Upper lobe of right lung (tissue), 1 donor: ENCODE measurements around the gene TMEM232. TPM values are rescaled to one million over a fixed set of nuclear protein-coding genes. Genes with fewer than 3 reads are reported as not detected.

ENCODE experiments used
- ATAC-seq: fragments of 200-7000 bp; cut with Tn5 transposase; one replicate; pipeline ENCODE4 v1.9.1; 2020; ENCODE audit warnings: mild to moderate bottlenecking, moderate library complexity
- DNase-seq: peaks from one replicate; pipeline ENCODE4 v3.0.0-alpha.2; 2020
- H3K27ac ChIP-seq: fragments of 200-600 bp; one replicate; pipeline ENCODE4 v1.8.0; 2022
- H3K27me3 ChIP-seq: fragments of 200-600 bp; one replicate; pipeline ENCODE4 v1.8.0; 2022; ENCODE audit warnings: mild to moderate bottlenecking
- H3K36me3 ChIP-seq: fragments of 200-600 bp; one replicate; pipeline ENCODE4 v1.8.0; 2022
- H3K4me1 ChIP-seq: fragments of 200-600 bp; one replicate; pipeline ENCODE4 v1.8.0; 2022
- H3K4me3 ChIP-seq: fragments of 200-600 bp; one replicate; pipeline ENCODE4 v1.8.0; 2022; ENCODE audit warnings: mild to moderate bottlenecking
- H3K9me3 ChIP-seq: fragments of 200-600 bp; one replicate; pipeline ENCODE4 v1.8.0; 2022
- CTCF ChIP-seq: fragments of 200-600 bp; IDR thresholded peaks from one replicate; pipeline ENCODE4 v1.8.0; 2022; ENCODE audit warnings: antibody characterized with exemption
- intact Hi-C: fragments of 100-400 bp; cut with DNase I; formaldehyde crosslinking; loops from one replicate; pipeline ENCODE4 v1.11.0; 2022
- total RNA-seq: library from RNA; stranded (reverse); fragmentation: NEBNext Ultra II Directional; extraction: Animal tissue kit (Norgen Biotek cat#: 25700); gene quantifications from one replicate; pipeline ENCODE4 v1.2.1, GENCODE V29; 2021
- donor health status: DM: no; HTN: yes; CAD: no; lungs with severe emphysema.

The TMEM232 gene
- total RNA-seq, 1 donor from 2014 or later, result 3.6 TPM

GRCh38 chr5:110757118-110757729 lies 30.8 kb upstream of the TMEM232 start:
- Histone ChIP-seq H3K27me3 (no peaks in the 10 kb centered on the region), H3K27ac (no peak overlapping the region), H3K4me3 (no peak overlapping the region), H3K9me3 (no peaks in the 10 kb centered on the region), H3K4me1 (no peaks in the 10 kb centered on the region), H3K36me3 (peaks cover 68% of the 10 kb centered on the region)
- ATAC-seq, result peak; percentile 80
- intact Hi-C loops, result no loop called here
- DNase-seq, result no peak
- TF ChIP-seq CTCF, result peak; percentile 73

DNA sequence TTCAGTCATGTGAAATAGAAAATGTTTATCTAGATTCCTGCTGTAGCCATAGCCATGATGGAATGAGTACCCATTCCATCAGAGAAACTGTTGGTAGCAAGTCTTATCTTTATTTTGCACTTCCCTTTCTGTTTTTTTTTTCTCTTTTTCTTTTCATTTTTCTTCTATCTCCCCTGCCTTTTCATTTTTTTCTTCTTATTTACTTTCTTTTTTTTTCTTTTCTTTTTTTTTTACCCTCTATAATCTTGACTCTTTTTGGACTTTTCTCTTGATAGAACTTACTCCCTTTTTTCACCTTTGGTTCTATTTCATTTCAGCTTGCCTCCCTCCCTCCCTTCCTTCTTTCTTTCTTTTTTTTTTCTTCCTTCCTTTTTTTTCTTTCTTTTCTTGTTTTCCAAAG lies 27.7 kb upstream of the TMEM232 start:
- H3K9me3 ChIP-seq, result no peaks in the 10 kb centered on the region
- DNase-seq (no peak), ATAC-seq (no peak)
- no peaks in the 10 kb centered on the region for H3K4me1 ChIP-seq
- no peak for TF ChIP-seq CTCF
- no peaks in the 10 kb centered on the region for H3K27me3 ChIP-seq
- no peak overlapping the region for H3K4me3 ChIP-seq
- H3K27ac ChIP-seq, result no peak overlapping the region
- H3K36me3 ChIP-seq, result peaks cover 66% of the 10 kb centered on the region
- intact Hi-C loops, result no loop called here

DNA sequence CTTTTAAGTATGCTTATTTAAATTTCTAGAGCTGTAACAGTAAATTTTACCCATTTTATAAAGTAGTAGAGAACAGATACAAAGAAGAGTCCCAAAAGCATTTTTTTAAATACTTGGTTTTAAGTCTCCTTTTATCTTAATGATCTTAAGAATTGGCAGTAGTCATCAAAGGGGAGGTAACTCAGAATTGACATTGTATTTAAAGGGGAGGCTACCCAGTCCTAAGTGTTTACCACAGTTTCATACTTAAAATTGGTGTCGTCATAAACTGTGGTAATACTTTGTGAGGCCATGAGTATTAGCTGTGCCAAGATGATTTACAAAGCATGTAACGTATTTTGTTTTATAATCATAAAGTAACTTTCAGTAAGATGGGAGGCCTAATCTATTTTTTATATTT lies 27.1 kb upstream of the TMEM232 start:
- Histone ChIP-seq H3K27ac (no peak overlapping the region), H3K36me3 (peaks cover 62% of the 10 kb centered on the region), H3K9me3 (no peaks in the 10 kb centered on the region), H3K4me3 (no peak overlapping the region), H3K27me3 (no peaks in the 10 kb centered on the region), H3K4me1 (no peaks in the 10 kb centered on the region)
- no peak for TF ChIP-seq CTCF
- no peak for ATAC-seq
- no peak for DNase-seq
- intact Hi-C loops, result no loop called here

DNA sequence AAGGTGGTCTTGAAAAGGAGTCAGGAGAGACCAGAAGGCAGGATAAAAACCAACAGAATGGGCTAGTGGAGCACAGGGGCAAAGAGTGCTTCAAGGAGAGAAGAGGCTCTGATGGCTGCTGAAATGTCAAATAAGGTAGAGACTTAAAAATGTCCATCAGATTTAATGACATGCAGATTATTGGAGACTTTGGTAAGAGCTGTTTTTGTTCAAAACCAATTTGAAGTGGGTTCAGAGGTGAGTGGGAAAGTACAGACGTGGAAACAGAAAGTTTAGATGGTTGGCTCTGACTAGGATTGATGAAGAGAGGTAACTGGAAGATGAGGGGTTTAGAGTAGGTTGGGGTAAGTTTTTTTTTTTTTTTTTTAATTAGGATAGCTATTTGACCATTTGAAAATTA lies 26.5 kb upstream of the TMEM232 start:
- Histone ChIP-seq H3K36me3 (peaks cover 62% of the 10 kb centered on the region), H3K4me3 (no peak overlapping the region), H3K9me3 (no peaks in the 10 kb centered on the region), H3K4me1 (no peaks in the 10 kb centered on the region), H3K27me3 (no peaks in the 10 kb centered on the region), H3K27ac (no peak overlapping the region)
- intact Hi-C loops, result no loop called here
- no peak for TF ChIP-seq CTCF
- ATAC-seq (no peak), DNase-seq (no peak)

- no peak for ATAC-seq
- Histone ChIP-seq H3K27ac (no peak overlapping the region), H3K4me1 (no peaks in the 10 kb centered on the region), H3K27me3 (no peaks in the 10 kb centered on the region), H3K36me3 (peaks cover 63% of the 10 kb centered on the region), H3K4me3 (no peak overlapping the region), H3K9me3 (no peaks in the 10 kb centered on the region)
- no peak for DNase-seq
- intact Hi-C loops, result no loop called here
- TF ChIP-seq CTCF, result no peak
Measured at GRCh38 chr5:110751902-110752762, 25.7 kb upstream of the TMEM232 start.
